GM19372 (cell line): ENCODE data around the gene MELK.

Experiments
- ATAC-seq: cut with Tn5 transposase; IDR thresholded peaks from one replicate; pipeline ENCODE4 v1.9.1; 2021; ENCODE audit warnings: mild to moderate bottlenecking, low read depth, moderate library complexity; ENCODE audit not compliant: unreplicated experiment

Gene MELK

DNA sequence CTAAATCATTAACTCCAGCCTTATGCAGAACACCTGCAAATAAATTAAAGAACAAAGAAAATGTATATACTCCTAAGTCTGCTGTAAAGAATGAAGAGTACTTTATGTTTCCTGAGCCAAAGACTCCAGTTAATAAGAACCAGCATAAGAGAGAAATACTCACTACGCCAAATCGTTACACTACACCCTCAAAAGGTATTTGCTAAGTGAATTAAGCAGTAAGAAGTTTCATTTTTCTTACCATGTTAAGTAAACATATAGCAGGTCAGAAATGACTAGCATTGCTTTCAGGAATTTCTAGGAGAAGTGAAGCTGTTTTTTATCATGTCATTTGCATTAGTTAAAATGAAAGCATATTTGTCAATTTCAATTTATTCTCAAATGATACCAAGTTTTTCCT is 92.7 kb downstream of the MELK start:
- no peak for ATAC-seq

DNA sequence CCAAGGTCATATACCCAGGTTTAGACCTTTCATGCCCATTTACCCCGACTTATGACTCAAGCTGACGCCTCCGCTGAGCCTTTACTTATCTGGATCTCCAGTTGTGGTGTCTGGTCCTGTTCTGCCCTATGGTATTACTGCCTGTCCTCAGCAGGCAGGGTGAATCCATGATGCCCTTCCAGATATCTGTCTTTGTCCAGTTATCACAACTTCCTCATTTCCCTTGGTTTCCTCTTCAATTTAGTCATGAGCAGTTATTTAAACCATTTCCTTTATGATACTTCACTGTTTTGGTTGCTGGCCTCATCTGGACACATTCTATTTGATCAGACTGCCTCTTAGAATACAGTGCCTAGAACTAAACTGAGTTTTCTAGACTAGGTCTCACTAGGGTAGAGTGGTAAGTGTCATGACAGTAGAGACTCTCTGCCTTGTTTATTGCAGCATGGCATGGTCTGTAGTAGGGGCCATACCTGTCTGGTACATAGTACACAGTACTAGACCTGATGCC is 93.3 kb downstream of the MELK start:
- ATAC-seq: no peak

DNA sequence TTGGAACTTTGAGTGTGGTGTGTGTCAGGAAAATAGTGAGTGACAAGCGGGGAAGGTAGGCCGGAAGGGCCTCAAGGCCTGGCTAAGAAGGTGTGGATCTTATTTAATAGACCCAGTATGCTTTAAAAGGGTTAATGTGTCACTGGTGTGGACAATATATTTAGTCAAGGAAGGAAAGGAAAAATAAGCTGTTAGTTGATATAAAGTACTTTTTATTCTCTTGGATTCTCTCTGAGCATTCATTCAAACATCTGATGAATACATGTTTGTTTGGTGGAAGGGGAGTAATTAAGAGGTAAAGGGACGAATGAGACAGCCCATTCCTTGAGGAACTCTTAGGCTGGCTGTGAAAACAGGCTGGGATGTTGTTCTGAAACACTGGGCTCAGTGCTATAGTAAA is 98.9 kb downstream of the MELK start:
- no peak for ATAC-seq

DNA sequence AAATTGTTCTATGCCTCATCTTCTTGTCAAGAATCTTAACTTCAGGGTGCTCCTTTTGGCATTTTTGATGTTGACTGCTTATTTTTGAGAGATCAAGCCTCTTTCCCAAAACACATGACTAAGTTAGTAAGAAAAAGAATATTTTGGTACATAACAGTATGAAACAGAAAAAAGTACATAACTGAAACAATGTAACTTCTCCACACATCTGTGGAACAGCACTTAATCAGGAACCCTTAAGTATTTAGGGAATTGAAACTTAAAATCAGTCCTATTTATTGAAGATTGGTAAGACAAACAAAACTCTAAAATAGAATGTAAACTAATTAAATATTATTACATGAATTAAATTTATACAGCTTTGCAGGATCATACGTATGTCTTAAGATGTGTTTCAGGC is 103.4 kb downstream of the MELK start:
- ATAC-seq: no peak

DNA sequence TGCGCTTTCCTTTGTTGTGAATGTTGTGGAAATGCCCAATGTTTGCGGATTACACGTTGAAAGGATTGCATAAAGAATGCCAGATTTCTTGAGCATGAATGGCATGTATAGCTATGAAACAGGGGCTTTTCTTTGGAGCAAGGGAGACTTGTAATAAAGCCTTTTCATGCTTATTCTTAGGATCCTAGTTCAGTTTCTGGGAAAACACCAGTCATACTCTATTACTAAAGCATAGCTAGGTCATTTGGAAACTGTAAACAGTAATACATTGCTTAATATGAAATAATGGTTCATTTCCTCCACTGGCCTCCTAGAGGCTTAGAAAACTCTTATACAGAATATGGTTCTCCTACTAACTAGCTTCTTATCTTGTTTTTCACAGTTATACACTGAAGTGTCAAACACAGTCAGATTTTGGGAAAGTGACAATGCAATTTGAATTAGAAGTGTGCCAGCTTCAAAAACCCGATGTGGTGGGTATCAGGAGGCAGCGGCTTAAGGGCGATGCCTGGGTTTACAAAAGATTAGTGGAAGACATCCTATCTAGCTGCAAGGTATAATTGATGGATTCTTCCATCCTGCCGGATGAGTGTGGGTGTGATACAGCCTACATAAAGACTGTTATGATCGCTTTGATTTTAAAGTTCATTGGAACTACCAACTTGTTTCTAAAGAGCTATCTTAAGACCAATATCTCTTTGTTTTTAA is 104.2 kb downstream of the MELK start:
- no peak for ATAC-seq

DNA sequence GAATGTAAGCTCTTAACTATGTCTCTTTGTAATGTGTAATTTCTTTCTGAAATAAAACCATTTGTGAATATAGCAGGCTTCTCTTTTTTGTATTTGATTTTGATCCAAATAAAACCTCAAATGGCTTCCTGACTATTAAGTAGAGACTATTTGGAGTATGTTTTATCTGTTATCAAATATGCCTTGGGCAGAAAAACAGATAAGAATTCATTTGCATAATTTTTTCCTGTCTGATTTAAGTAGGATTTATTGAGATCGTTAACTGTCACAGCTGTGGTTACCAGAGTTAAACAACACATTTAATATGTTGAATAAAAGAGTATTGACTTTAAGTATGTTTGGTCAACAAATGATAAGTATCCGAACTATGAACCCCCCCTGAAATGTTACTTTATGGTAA is 104.9 kb downstream of the MELK start:
- ATAC-seq: no peak

DNA sequence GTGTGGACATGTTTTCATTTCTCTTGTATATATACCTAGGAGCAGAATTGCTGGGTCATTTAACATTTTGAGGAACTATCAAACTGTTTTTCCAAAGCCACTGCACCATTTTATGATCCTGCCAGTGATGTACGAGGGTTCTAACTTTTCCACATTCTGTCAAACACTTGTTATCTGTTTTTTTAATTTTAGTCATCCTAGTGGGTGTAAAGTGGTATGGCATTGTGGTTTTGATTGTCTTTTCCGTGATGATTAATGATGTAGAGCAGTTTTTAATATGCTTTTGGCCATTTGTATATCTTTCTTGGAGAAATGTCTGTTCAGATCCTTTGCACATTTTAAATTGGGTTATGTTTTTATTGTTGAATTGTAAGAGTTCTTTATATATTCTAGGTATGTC is 107.0 kb downstream of the MELK start:
- no peak for ATAC-seq

DNA sequence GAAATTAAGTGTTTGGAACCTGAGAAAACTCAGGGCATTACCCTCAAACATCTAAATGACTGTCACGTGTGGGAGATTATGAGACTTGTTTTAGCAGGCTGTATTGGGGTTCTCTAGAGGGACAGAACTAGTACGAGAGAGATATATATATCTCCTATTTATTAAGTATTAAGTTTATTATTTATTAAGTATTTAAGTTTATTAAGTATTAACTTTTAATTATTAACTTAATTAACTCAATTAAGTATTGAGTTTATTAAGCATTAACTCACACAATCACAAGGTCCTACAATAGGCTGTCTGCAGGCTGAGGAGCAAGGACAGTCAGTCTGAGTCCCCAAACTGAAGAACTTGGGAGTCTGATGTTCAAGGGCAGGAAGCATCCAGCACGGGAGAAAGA is 113.8 kb downstream of the MELK start:
- no peak for ATAC-seq

DNA sequence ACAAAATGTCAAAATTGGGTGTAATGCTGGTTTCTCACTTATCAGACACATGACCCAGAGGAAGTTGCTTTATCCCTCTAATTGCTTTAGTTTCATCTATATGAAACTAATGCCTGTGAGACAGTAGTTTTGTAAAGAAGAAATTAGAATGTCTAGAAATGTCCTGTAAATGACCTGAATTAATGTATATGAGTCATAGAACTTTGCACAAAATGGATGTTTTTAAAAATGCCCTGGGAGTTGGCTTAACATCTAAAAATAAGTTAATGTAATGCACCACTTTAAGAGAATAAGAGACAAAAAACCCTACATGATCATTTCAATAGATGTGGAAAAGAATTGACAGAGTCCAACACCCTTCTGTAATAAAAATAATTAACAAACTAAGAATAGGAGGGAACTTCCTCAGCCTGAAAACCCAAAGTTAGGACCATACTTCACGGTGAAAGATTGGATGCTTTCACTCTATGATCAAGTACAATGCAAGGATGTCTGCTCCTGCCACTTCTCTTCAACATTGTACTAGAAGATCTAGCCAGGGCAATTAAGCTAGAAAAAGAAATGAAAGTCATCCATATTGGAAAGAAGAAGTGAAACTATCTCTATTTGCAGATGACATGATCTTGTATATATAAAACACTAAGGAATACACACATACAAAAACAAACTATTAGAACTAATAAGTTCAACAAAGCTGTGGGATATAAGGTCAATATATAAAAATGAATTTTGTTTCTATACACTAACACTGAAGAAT is 117.9 kb downstream of the MELK start:
- no peak for ATAC-seq

DNA sequence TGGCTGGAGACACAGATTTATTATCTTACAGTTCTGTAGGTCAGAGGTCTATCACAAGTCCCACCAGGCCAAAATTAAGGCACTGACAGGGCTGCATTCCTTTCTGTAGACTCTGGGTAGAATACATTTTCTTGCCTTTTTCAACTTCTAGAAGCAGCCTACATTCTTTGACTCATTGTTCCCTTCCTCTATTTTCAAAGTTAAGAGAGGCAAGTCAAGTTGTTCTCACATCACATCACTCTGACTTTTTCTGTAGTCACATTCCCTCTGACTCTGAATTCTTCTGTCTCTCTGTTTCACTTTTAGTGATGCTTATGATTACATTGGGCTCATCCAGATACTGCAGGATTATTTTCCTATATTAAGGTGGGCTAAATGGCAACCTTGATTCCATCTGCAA is 119.0 kb downstream of the MELK start:
- no peak for ATAC-seq

DNA sequence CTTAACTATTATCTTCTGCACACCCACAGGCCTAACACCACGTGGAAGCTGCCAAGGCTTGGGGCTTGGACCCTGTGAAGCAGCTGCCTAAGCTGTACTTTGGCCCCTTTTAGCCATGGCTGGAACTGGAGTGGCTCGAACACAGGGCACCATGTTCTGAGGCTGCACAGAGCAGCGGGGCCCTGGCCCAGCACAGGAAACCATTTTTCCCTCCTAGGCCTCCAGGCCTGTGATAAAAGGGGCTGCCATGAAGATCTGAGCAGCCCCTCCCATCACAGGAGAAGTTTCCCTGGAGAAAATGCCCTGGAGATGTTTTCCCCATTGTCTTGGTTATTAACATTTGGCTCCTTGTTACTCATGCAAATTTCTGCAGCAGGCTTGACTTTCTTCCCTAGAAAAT is 126.3 kb downstream of the MELK start:
- ATAC-seq: no peak

DNA sequence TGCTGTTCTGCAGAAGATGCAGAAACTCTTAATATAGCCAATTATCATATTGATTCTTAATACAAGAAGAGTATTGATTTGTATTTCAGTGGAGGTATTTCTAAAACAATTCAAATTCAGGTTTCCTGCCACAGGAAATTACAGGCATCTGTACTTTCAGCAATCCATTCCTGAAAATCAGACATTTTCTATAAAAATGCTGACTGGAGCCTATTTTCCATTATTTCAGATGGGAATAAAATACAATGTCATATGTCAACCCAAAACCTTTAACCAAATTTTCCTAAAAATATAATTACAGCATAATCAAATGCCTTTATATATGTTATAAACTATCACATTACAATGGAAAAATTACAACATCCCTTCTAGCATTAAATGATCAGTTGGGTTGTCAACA is 131.5 kb downstream of the MELK start:
- ATAC-seq: no peak

DNA sequence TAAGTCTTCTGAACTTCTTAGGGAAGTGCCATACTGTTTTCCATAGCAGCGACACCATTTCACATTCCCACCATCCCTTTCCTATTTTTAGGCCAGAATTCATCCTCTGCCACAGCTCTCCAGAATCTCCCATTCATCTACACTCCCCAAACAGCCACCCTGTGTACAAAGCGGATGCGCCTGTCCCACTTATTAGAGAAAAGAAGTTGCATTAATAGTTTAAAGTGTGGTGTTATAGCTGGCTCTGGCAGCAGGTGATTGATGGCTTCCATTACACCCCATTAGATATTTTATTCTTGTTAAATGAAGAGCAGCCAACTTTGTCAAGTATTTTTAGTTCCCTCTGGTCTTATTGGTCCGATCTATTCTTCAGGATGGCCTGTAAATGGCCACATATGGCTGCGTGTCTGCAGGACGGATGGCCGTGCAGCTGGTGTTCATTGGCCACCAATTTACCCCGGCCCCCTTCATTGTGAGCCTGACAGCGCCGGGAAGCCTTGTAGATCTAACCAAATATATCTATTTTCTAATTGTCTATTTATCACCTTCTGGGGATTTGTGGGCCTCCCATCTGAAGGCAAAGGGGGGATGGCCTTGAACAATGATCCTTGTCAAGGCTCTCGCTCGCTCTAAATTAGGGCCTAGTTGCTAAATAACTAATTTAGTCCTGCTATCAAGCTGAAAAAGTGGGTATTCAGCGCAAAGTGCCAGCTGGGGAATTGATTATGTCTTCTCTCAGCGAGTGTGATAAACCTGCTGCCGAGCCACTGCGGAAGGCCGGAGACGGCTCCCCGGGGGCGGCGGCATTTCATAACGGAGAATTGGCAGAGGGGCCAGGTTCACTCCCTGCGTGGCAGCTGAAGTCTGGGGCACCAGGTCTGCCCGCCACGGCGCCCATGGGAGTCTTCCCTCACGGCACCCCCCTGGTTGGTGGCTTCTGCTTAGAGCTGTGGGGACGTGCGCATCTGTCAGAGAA is 141.1 kb downstream of the MELK start:
- ATAC-seq: no peak

DNA sequence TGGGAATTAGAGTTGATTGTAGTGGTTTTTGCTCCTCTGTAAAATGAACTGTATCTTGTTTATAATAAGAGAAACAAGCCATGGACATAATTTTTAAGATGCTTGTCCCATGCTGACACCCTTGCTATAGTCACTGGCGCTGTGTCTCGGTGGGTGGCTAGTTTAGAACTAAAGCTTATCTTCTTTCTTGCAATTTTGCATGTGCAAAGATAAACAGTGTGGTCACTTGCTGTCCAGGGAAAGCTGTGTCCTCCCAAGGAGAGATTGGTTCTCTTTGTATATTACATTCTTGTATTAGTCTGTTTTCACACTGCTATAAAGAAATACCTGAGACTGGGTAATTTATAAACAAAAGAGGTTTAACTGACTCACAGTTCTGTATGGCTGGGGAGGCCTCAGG is 143.8 kb downstream of the MELK start:
- no peak for ATAC-seq

DNA sequence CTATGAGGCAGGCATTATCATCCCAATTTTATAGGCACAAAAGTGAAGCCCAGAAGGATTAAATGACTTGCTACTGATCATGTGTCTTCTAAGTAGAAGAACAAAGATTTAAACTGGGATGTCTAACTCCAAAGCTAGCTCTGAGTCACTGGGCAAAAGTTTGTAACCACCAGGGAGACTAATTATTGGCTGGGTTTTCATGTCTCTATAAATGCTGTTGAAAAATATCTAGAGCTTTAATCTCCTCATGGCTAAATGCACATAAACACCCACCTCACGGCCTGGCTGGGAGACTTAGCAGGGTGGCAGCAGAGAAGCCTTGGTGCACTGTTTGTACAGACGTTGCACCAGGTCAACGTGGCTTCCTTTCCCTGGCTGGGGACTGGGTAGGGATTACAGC is 144.6 kb downstream of the MELK start:
- no peak for ATAC-seq

DNA sequence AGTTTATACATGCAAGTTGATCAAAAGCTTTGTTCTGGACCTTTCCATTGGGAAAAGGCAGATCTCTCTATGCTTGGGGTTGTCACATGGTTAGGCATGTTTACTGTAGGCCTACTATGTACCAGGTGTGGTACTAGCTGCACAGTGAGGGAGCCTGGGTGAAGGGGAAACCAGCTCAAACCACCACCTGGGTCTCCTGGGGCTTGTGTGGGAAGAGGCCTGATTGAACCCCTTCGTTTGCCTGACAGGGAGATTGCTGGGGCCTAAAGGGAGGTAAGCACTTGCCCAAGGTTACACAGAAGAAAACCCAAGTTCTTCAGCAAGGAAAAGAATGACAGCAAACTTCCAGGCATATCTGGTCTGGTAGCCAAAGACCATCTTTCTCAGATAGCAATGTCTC is 145.9 kb downstream of the MELK start:
- no peak for ATAC-seq

DNA sequence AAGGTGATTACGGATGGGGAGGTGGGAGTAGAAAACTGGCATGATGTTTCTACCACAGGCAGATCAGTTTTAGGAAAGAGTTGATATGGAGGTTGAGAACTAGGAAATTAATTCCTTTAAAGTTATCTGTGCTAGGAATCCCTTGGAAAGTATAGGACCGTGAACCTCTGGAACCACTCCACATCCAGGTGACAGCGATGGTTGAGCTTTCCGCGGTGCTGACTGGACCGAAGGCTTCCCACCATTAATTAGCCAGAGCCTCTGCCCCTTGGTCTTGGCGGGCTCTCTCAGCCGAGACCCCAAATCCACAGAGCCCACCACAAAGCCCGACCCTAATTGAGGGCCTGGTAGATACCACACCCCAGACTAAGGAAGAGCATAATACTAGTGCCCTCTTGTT is 147.3 kb downstream of the MELK start:
- ATAC-seq: no peak

DNA sequence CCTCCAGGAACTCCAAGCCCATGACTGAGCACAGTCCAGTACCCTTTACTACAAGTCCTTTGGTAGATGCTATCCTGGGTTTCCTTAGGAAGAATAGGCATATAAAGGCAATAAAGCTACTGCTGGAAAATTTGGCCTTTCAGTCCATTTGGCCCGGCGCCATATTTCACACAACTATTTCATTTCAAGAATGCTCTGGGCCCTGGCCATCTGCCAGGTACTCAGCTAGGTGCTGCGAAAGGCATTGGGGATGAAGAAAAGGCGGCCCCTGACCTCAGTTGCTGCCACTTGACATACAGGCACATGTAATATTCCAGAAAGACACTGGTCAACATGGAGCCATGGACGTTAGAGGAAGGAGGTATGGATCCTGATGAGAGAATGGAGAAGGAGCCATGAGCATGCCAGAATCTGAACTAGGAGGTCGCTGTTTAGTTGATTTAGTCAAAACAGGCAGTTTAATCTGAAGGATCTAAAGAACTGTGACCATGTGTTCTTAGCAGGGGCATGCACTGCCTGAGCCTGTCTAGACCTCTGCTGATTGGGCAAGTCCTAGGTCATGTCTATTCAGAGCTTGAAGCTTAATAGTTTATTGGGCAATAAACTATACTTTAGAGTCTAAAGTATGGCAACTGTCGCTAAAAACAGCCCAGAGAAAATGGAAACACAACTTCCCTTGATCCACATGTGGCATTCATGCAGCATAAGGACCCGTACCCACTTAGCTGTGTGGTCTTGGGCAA is 149.3 kb downstream of the MELK start:
- no peak for ATAC-seq

DNA sequence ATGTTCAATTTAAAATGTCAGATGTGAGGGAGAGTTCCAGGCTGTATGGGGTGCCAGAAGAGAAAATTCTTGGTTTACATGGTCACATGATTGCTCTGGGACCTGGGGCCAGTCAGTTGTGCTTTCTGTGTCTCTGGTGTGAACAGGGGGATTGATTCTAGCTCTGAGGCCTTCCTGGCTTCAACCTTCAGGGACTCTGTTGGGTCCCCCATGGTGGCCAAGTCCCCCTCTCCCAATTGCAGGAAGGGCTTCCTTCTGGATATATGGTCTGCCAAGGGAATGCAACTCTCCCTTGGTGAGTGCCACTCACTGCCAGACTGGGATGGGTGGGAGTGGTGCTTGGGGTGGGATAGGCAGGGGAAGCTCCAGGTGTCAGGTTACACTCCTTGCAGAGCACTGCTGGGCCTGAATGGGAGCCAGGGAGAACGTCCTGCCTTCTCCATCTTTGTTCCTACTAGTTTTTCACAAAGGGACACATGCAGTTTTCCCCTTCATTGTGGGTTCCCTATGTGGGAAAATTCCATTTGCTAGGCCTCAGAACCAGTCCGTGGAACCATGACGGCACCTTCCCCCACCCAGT is 153.2 kb downstream of the MELK start:
- ATAC-seq: no peak
